HPDE6-E6E7 (cell line): ENCODE measurements around the gene STIM2.
"Not testable (repeated sequence)": the region's sequence is repeated elsewhere in the genome, so short reads cannot be mapped to it uniquely, and the experiment has no call there.

Experiments used
- DNase-seq: peaks from one replicate; pipeline ENCODE4 v3.0.0; 2011; ENCODE audit warnings: missing footprints; ENCODE audit errors: extremely low spot score

STIM2 gene

GRCh38 chr4:26860157-26860921 is at the start of gene STIM2:
Gene STIM2 (plus strand): TSS chr4:26860841.
- DNase-seq: peak; percentile 70

- not testable (repeated sequence) for DNase-seq
These were observed 49.1 kb upstream of the STIM2 start for GRCh38 chr4:26811571-26811970.

GRCh38 chr4:26812049-26812714 is 48.5 kb upstream of the STIM2 start:
- DNase-seq: no peak

GRCh38 chr4:26813698-26814097 is 46.9 kb upstream of the STIM2 start:
- DNase-seq: no peak

- DNase-seq: no peak
These were observed 45.4 kb upstream of the STIM2 start for GRCh38 chr4:26815199-26815598.

- no peak for DNase-seq
These were observed 44.9 kb upstream of the STIM2 start for GRCh38 chr4:26815706-26816105.

GRCh38 chr4:26819026-26819425 is 41.6 kb upstream of the STIM2 start:
- no peak for DNase-seq

GRCh38 chr4:26819478-26820095 is 41.1 kb upstream of the STIM2 start:
- DNase-seq: no peak

- DNase-seq: no peak
These were observed 40.3 kb upstream of the STIM2 start for GRCh38 chr4:26820346-26820745.

- DNase-seq: no peak
These were observed 39.6 kb upstream of the STIM2 start for GRCh38 chr4:26821031-26821430.

GRCh38 chr4:26821677-26822503 is 38.8 kb upstream of the STIM2 start:
- DNase-seq: no peak

GRCh38 chr4:26822546-26822945 is 38.1 kb upstream of the STIM2 start:
- no peak for DNase-seq

GRCh38 chr4:26822974-26823373 is 37.7 kb upstream of the STIM2 start:
- DNase-seq: not testable (repeated sequence)

- no peak for DNase-seq
These were observed 37.1 kb upstream of the STIM2 start for GRCh38 chr4:26823583-26823982.

GRCh38 chr4:26824667-26825066 is 36.0 kb upstream of the STIM2 start:
- no peak for DNase-seq

GRCh38 chr4:26826721-26827120 is 33.9 kb upstream of the STIM2 start:
- DNase-seq: no peak

- not testable (repeated sequence) for DNase-seq
These were observed 33.3 kb upstream of the STIM2 start for GRCh38 chr4:26827336-26827735.

GRCh38 chr4:26827798-26828197 is 32.8 kb upstream of the STIM2 start:
- no peak for DNase-seq

- no peak for DNase-seq
These were observed 31.6 kb upstream of the STIM2 start for GRCh38 chr4:26829018-26829417.

GRCh38 chr4:26830033-26830432 is 30.6 kb upstream of the STIM2 start:
- no peak for DNase-seq

GRCh38 chr4:26830701-26831100 is 29.9 kb upstream of the STIM2 start:
- no peak for DNase-seq

- no peak for DNase-seq
These were observed 24.1 kb upstream of the STIM2 start for GRCh38 chr4:26836539-26836938.
